Stimulated activated CD4-positive, alpha-beta T cell treated with anti-CD3 and anti-CD28 coated beads, Interleukin-1b, Interleukin-23, amount 100 ng/mL, for 48 hours (primary cell): ENCODE results near the gene KIF3A.

Source experiments
- DNase-seq: peaks from one replicate; pipeline ENCODE4 v3.0.0-alpha.2; 2020

The KIF3A gene

DNA sequence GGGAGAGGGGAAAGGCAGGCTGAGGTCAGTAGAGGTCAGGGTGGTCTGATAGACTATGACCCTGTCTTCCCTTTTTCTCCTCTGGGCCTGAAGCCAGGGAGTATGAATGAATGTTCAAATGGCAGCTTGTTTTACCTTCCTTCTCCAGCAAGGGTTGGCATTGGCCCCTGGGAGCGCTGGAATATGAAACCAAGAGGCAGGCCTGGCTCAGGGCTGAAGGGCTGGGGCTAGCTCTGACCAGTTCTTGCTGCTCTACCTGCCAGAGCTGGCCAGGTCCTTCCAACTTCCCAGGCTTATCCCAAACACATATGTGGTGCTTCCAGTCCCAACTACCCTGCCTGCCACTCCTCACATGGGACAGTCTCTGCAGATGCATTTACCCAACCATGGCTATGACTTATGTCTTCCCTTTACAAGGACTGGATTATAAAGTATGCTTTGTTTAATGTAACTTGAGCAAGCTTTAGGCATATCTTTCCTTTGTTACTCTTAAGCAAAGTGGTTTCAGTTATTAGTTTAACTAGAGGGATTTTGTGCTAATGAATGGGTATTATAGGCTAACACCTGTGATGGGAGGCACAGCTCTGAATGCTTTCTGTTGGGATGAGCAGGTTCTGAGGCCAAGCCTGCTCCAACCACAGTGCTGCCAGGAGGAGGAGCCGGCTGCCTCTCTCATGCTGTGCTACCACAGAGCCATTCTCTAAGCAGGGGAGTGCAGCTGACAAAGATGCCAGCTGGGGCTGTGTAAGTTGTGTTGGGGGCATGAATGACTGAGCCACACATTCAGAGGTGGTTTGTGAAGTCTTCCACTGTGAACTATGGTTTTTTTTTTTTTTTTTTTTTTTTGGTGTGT, 16.0 kb upstream of the KIF3A start:
- DNase-seq: peak; percentile 16

DNA sequence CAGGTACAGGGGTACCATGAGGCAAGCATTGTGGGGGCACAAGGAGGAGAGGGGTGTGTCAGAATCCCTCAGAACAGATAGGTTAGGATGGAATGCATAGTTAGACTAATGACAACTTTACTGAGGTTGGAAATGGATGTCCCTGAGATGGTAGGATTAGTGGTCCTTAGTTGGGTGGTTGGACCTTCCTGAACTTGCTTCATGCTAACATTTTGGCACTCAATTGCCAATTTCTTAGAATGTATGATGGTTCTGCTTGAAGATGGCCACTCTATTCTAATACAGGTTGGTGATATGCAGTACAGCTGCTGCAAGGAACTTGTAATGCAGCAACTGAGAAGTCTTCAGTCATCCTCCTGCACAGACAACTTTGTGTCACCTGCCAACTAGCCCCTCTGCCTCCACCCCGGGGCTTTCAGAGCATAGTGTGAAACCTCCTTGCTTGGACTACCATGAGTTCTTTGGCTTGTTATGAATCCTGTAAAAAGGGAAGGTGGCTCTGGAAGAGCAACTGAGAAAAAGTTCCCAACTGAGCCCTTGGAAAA, 15.3 kb upstream of the KIF3A start:
- no peak for DNase-seq

DNA sequence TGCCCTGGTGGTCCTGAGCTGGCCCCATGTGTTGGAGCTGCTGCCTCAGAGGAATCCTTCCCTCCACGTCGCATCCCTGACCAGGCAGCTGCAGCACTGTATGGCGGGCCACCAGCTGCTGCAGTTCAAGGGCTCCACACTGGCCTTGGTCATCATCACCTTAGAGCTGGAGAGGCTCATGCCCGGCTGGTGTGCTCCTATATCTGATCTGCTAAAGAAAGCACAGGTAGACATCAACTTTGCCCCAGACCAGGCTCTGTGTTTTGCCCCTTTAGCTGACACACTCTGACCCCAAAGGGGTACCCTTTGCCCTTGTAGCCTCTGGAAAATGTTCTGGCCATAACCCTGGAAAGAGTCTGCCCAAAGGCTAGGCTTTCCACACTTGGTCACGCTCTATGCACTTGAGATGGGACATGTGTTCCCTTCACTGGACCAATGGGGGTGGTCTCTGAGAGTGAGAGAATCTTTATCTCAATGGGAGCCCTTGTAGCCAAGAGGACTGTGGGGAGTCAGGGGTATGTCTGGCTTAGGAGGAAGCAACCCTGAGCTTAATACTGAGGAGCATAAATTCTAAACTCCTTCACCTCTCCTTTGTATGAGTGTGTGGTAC, 14.7 kb upstream of the KIF3A start:
- DNase-seq: no peak

- DNase-seq: peak; percentile 60
These were observed 14.1 kb upstream of the KIF3A start for GRCh38 chr5:132751444-132751843.

GRCh38 chr5:132750471-132751230, 13.3 kb upstream of the KIF3A start:
- DNase-seq: no peak

- no peak for DNase-seq
These were observed 12.2 kb upstream of the KIF3A start for GRCh38 chr5:132749506-132749905.

- no peak for DNase-seq
These were observed 11.2 kb upstream of the KIF3A start for GRCh38 chr5:132748522-132749000.

DNA sequence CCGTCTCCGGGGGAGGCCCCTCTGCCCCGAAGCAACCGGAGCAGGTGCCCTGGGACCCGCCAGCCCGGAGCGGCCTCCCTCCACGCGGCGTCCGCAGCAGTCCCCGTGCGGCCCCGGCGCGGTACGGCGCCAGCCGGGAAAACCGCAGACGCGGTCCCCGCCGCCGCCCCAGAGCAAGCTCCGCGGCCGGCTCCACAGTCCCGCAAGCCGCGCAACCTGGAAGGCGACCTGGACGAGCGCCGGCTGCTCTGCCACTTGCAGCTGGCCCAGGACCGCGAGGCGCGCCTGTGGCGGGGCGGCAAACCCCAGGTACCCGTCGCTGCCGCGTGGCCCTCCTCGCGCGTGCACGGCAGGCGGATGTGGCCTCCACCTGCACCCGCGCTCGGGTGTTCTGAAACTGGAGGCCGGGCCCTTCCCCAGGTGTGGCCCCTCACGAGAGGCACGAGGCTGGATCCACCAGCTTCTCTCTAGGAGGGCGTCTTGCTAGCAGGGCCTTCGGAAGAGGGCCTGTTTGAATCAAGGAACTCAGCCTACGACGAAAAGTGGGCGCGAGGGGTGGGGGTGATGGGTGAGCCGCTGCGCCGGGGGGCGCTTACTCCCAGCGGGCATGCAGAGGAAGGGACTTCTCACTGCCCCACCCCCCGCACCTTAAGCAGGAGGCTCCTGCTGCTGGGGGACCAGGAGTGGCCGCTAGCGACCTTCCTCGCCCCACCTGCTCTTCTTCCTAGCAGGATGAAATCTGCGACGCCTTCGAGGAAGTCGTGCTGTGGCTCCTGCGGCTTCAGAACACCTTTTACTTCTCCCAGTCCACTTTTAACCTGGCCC, 10.5 kb upstream of the KIF3A start:
- peak; percentile 37 for DNase-seq

DNA sequence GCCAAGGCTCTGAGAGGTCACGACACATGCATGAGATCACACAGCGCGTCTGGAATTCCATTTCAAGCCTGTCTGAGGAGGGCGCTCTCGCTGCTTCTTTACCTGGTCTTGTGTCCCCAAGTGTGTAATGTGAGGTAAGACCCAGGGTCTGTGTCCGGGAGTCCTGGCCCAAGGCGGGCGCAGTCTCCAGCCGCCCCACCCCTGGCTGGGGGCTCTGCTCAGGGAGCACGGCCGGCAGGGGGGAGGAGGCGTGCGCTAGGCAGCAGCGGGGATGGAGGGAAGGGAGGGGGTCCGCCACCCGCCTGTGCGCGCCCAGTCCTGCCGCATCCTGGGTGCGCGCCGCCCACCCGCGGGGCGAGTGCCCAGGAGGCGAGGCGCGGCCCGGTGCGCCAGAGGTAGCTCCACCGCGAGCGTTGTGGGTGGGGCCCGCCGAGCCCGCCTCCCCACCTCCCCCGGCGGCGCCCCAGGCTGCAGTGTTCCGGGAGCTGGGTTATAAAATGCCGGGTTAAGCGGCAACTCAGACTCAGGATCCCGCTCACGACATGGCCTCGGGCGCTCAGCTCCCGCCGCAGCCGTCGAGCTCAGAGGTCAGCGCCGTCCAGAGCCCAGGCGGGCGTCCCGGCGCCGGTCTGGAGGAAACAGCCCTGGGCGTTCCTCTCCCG, 9.7 kb upstream of the KIF3A start, which contains the start of gene CCNI2:
TSS of gene CCNI2 (plus strand) at position 473 of the 662 bp plus-strand sequence. CDS start at position 543, 70 bp downstream.
- peak; percentile 45 for DNase-seq

- DNase-seq: no peak
These were observed 9.2 kb upstream of the KIF3A start for GRCh38 chr5:132746592-132746953.

DNA sequence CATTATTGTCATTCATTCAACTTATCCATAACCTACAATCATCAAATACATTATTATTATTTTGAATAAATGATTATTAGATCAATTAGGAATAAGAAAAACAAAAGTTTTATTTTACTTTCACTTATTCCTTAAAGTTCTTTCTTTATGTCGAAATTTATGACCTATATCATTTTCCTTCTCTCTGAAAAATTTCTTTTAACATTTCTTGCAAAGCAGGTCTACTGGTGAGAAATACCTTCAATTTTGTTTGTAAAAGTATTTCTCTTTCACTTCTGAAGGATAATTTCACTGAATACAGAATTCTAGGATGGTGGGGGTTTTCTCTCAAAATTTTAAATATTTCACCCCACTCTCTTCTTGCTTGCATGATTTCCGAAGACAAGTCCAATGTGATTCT, 7.3 kb upstream of the KIF3A start:
- DNase-seq: no peak

- no peak for DNase-seq
These were observed 5.3 kb upstream of the KIF3A start for GRCh38 chr5:132742626-132743025.

DNA sequence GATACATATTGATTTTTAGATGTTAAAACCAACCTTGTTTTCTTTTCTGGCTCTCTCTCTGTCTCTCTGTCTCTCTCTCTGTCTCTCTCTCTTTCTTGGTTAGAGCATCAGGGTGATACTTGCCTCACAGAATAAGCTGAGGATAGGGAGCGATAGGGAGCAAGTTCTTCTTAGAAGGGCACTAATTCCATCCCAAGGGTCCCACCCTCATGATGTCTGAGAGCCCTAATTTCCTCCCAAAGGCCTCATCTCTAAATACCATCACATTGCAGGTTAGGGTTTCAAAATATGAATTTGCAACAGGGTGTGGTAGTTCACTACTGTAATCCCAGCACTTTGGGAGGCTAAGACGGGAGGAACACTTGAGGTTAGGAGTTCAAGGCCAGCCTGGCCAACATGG, 4.8 kb upstream of the KIF3A start:
- no peak for DNase-seq

- no peak for DNase-seq
These were observed 1.9 kb upstream of the KIF3A start for GRCh38 chr5:132739232-132739631.

DNA sequence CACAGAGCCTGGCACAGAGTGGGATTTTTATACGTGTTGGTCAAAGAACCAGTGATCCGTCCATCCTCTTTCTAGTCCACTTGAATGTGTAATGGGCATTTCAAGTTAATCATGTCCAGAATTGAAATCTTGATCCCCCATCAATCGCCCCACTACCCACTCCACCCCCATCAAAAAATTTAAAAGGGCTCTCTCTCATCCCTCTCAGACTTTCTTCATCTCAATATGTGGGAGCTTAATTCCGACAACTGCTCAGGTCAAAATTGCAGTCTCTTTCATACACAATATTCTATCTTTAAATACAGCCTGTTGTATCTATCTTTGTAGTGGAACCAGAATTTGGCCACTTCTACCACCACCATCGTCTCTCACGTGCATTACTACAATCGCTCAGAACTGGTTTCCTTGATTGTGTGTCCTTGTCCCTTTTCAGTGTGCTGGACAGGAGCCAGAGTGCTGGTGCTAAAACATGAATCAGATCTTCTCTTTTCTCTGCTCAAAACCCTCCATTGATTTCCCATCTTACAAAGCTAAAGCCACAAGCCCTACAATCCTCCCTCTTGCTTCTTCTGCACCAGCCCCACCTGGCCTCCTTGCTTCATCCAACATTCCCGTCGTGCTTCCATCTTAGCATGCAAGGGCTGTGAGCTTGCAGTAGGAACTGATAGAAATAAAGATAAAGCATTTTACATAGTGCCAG, 786 bp upstream of the KIF3A start:
- no peak for DNase-seq

DNA sequence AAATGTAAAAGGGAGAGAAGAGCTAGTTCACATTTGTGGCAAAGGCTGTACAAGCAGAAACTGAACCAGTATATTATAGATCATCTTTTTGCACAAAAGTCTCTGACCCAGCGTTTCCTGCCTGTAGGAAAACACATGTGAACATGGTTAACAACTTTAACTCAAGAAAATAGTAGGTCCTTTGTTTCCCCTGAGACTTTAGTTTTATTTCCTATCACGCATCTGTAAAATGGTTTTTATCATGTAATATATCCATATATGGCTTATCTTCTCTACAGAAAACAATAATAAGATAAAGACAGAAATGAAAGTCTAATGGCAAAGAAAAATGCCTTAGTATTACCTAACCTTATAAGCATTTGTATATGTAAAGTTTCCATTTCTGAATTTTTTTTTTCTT, 2.7 kb downstream of the KIF3A start:
- no peak for DNase-seq

DNA sequence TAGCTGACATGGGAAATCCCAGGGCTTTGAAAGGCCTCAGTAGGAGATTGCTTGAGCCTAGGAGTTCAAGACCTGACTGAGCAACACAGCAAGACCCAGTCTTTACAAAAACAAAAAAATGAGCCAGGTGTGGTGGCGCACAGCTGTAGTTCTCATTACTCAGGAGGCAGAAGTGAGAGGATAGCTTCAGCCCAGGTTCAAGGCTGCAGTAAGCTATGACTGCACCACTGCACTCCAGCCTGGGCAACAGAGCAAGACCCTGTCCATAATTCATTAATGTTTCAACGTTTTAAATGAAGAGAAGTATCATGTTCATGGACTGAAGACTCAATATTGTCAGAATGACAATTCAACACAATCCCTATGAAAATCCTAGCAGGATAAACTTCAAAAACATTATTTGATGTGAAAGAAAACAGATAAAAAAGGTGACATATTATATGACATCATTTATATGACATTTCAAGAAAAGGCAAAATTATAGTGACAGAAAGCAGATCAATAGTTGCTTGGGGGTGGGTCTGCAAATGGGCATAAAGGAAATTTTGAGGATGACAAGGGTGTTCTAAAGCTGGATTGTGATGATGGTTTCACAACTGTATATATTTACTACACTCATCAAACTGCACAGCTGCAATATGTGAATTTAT, 3.7 kb downstream of the KIF3A start:
- no peak for DNase-seq

- DNase-seq: no peak
These were observed 7.5 kb downstream of the KIF3A start for GRCh38 chr5:132729896-132730295.

DNA sequence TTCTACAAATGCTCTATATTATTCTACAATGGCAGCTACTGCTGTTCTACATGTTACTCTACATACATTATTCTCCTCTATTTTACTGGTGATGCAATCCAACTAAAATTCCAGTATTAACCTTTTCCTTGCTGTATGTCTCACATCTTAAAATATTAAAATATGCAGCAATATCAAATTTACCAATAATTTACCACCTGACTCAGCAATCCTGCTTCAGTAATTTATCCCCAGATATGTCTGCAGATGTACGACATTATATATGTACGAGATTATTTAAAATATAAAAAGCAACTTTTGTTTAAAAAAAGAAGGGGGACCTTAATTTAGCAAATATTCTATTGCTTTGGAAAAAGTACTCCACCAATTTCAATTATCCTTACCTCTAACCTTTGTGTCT, 11.6 kb downstream of the KIF3A start:
- no peak for DNase-seq

- no peak for DNase-seq
These were observed 18.6 kb downstream of the KIF3A start for GRCh38 chr5:132718544-132719312.
